Heart left ventricle (tissue), 16 donors: ENCODE measurements around the gene SORBS1. TPM values are rescaled to one million over a fixed set of nuclear protein-coding genes. Genes with fewer than 3 reads are reported as not detected.

ENCODE experiments used
- ATAC-seq, 4 donors: fragments of 200-7000 bp; cut with Tn5 transposase; one replicate each; pipeline ENCODE4 v1.9.1; 2020 to 2022; ENCODE audit warnings: moderate library complexity in 4 of 4, mild to moderate bottlenecking in 3 of 4, moderate number of reproducible peaks in 1 of 4
- DNase-seq, 5 donors: peaks; one replicate each; pipeline ENCODE4 v3.0.0-alpha.2; 2020
- H3K27ac ChIP-seq, 12 donors: fragments of 200-600 bp; sonication (generic) in 4 of 12; one replicate each; pipeline versions ENCODE4 v1.5.0 to v1.8.0; 2016 to 2022; ENCODE audit warnings: mild to moderate bottlenecking in 2 of 12
- H3K27me3 ChIP-seq, 9 donors: fragments of 200-600 bp; sonication (generic) in 2 of 9; one replicate each; pipeline versions ENCODE4 v1.5.1 to v1.8.0; 2016 to 2022; ENCODE audit warnings: mild to moderate bottlenecking in 3 of 9
- H3K36me3 ChIP-seq, 9 donors: fragments of 200-600 bp; sonication (generic) in 2 of 9; one replicate each; pipeline versions ENCODE4 v1.5.0 to v1.8.0; 2018 to 2022; ENCODE audit warnings: mild to moderate bottlenecking in 2 of 9
- H3K4me1 ChIP-seq, 12 donors: fragments of 200-600 bp; sonication (generic) in 4 of 12; one replicate each; pipeline versions ENCODE4 v1.5.0 to v1.8.0; 2016 to 2022; ENCODE audit warnings: mild to moderate bottlenecking in 3 of 12
- H3K4me3 ChIP-seq, 12 donors: fragments of 200-600 bp; sonication (generic) in 4 of 12; one replicate each; pipeline versions ENCODE4 v1.5.0 to v1.8.0; 2017 to 2022; ENCODE audit warnings: mild to moderate bottlenecking in 9 of 12, moderate library complexity in 4 of 12
- H3K9me3 ChIP-seq, 12 donors: fragments of 200-600 bp; sonication (generic) in 4 of 12; one replicate each; pipeline versions ENCODE4 v1.5.0 to v1.8.0; 2016 to 2022; ENCODE audit warnings: mild to moderate bottlenecking in 1 of 12
- CTCF ChIP-seq, 12 donors: fragments of 200-600 bp; sonication (generic) in 4 of 12; IDR thresholded peaks; one replicate each; pipeline versions ENCODE4 v1.5.0 to v1.8.0; 2018 to 2022; ENCODE audit warnings: antibody characterized with exemption in 12 of 12, mild to moderate bottlenecking in 5 of 12
- POLR2A ChIP-seq, 2 donors: fragments of 450-650 bp; IDR thresholded peaks; one replicate each; pipeline ENCODE4 v1.6.1; 2017; ENCODE audit warnings: antibody characterized with exemption in 2 of 2, mild to moderate bottlenecking in 2 of 2, moderate library complexity in 2 of 2
- WGBS, 4 donors: extraction: QIAGEN DNeasy Blood & Tissue Kit in 2 of 4; methylation state at CpG; one replicate each; pipeline versions ENCODE4 v1.1.5 to v1.1.7; 2013 to 2018; 5-methylcytosine and 5-hydroxymethylcytosine counted together
- intact Hi-C, 10 donors: fragments of 100-400 bp; cut with DNase I; formaldehyde crosslinking; loops; one replicate each; pipeline versions ENCODE4 v1.11.1 to v1.14.2; 2022
- polyA plus RNA-seq, 2 donors: library from polyadenylated mRNA; stranded (reverse); fragments of 200-250 nt; gene quantifications; one replicate each; pipeline ENCODE4 v1.2.3, GENCODE V29; 2013
- total RNA-seq, 9 donors: library from RNA; depleted of rRNA in 2 of 9; stranded (reverse); fragments of >200 nt in 2 of 9; fragmentation: NEBNext Ultra II Directional in 3 of 9; extraction: Animal tissue kit (Norgen Biotek cat#: 25700) in 3 of 9; gene quantifications; one replicate each; pipeline versions ENCODE4 v1.1.0 to v1.2.4, GENCODE V29; 2016 to 2023
- donor health status: ischemic (EF 13 %, LVEDD 7.1; RV severe dilation, severe dysfunction).
- donor health status: healthy with polysubstance abuse.
- donor health status: DM: no; HTN: yes; CAD: no.
- donor health status: DM: no; HTN: no; CAD: no.
- donor health status: ischemic (EF 25% LVEDD 6.9; RV normal size, moderate dysfunction).
- donor health status: ischemic (EF 25% LVEDD 5.7; RV mildly dilated, moderate dysfunction).
- donor health status: healthy.
- donor health status: DM: yes; HTN: yes; CAD: no.
- donor health status: ischemic (EF 35%, LVEDD 5.7; RV mildly dilated, moderate dysfunction).
- donor health status: nonischemic (EF 11% LVEDD 7.7; RV severe dilation, severe dysfunction).
- donor health status: DM: yes; HTN: yes; CAD: no.
- donor health status: PGD.
- donor health status: ischemic (EF 29% LVEDD 5.4; RV normal size, mild dysfunction).
- donor health status: nonischemic (EF 23%, LVEDD 6.1; RV moderate dilation, normal function).

The SORBS1 gene
- total and polyA plus RNA-seq, 11 donors: 355 to 1,440 (median 886) TPM

GRCh38 chr10:95388109-95388471 is 173.1 kb downstream of the SORBS1 start:
- peak overlapping the region in 8 of 12 donors; percentile 18 to 69 (median 55) for H3K27ac ChIP-seq
- intact Hi-C loops: loop anchor here in 1 of 10 donors (5.0 kb wide), 1 partner anchor 34 kb away; no protein-coding TSS in a partner anchor
- H3K9me3 ChIP-seq: no peaks in the 10 kb centered on the region
- TF ChIP-seq CTCF (IDR thresholded peaks at IDR 0.05) (no peak), POLR2A (IDR thresholded peaks at IDR 0.05) (no peak)
- ATAC-seq (peak; percentile 5 to 11 (median 8)), DNase-seq (no peak)
- no peak overlapping the region for H3K4me3 ChIP-seq
- 61 to 76% (median 70%) methylated on average over 5 of the region's 5 CpGs for WGBS, 4 donors
- H3K27me3 ChIP-seq: no peaks in the 10 kb centered on the region
- H3K36me3 ChIP-seq: peaks cover 0 to 96% (median 51%) of the 10 kb centered on the region in 9 donors
- peaks cover 4 to 74% (median 53%) of the 10 kb centered on the region in 12 donors for H3K4me1 ChIP-seq

GRCh38 chr10:95384011-95384704 is 177.0 kb downstream of the SORBS1 start:
- intact Hi-C loops: loop anchor here in 1 of 10 donors (5.0 kb wide), 1 partner anchor 43 kb away; no protein-coding TSS in a partner anchor
- H3K9me3 ChIP-seq: no peaks in the 10 kb centered on the region
- H3K36me3 ChIP-seq: peaks cover 0 to 96% (median 61%) of the 10 kb centered on the region in 9 donors
- ATAC-seq (no peak), DNase-seq (no peak)
- 86 to 90% (median 88%) methylated on average over 12 of the region's 12 CpGs for WGBS, 4 donors
- H3K4me1 ChIP-seq: peaks cover 0 to 63% (median 25%) of the 10 kb centered on the region in 12 donors
- no peak overlapping the region for H3K4me3 ChIP-seq
- no peak for TF ChIP-seq POLR2A (IDR thresholded peaks at IDR 0.05)
- TF ChIP-seq CTCF (IDR thresholded peaks at IDR 0.05): no peak
- no peaks in the 10 kb centered on the region for H3K27me3 ChIP-seq
- peak overlapping the region in 2 of 12 donors; percentile 18 to 69 for H3K27ac ChIP-seq

GRCh38 chr10:95382596-95382995 is 178.6 kb downstream of the SORBS1 start:
- Histone ChIP-seq H3K27ac (peak overlapping the region in 6 of 12 donors; percentile 15 to 69 (median 31)), H3K4me1 (peaks cover 0 to 63% (median 23%) of the 10 kb centered on the region in 12 donors), H3K9me3 (no peaks in the 10 kb centered on the region), H3K36me3 (peaks cover 0 to 88% (median 65%) of the 10 kb centered on the region in 9 donors), H3K4me3 (no peak overlapping the region), H3K27me3 (no peaks in the 10 kb centered on the region)
- intact Hi-C loops: loop anchor here in 1 of 10 donors (5.0 kb wide), 1 partner anchor 45 kb away; no protein-coding TSS in a partner anchor
- DNase-seq: no peak
- TF ChIP-seq CTCF (IDR thresholded peaks at IDR 0.05): no peak
- TF ChIP-seq POLR2A (IDR thresholded peaks at IDR 0.05): no peak
- ATAC-seq: no peak
- WGBS, 4 donors: 83 to 87% (median 85%) methylated on average over 2 of the region's 2 CpGs

- TF ChIP-seq POLR2A (IDR thresholded peaks at IDR 0.05) (no peak), CTCF (IDR thresholded peaks at IDR 0.05) (no peak)
- Histone ChIP-seq H3K4me3 (no peak overlapping the region), H3K27me3 (no peaks in the 10 kb centered on the region), H3K4me1 (peaks cover 0 to 63% (median 23%) of the 10 kb centered on the region in 12 donors), H3K27ac (peak overlapping the region in 6 of 12 donors; percentile 4 to 66 (median 30)), H3K9me3 (no peaks in the 10 kb centered on the region), H3K36me3 (peaks cover 0 to 87% (median 62%) of the 10 kb centered on the region in 9 donors)
- DNase-seq (no peak), ATAC-seq (no peak)
- intact Hi-C loops: loop anchor here in 1 of 10 donors (5.0 kb wide), 1 partner anchor 45 kb away; no protein-coding TSS in a partner anchor
Observed at GRCh38 chr10:95382174-95382573, 179.0 kb downstream of the SORBS1 start.
